ENCODE data around the gene GYPC.

Gene GYPC

DNA sequence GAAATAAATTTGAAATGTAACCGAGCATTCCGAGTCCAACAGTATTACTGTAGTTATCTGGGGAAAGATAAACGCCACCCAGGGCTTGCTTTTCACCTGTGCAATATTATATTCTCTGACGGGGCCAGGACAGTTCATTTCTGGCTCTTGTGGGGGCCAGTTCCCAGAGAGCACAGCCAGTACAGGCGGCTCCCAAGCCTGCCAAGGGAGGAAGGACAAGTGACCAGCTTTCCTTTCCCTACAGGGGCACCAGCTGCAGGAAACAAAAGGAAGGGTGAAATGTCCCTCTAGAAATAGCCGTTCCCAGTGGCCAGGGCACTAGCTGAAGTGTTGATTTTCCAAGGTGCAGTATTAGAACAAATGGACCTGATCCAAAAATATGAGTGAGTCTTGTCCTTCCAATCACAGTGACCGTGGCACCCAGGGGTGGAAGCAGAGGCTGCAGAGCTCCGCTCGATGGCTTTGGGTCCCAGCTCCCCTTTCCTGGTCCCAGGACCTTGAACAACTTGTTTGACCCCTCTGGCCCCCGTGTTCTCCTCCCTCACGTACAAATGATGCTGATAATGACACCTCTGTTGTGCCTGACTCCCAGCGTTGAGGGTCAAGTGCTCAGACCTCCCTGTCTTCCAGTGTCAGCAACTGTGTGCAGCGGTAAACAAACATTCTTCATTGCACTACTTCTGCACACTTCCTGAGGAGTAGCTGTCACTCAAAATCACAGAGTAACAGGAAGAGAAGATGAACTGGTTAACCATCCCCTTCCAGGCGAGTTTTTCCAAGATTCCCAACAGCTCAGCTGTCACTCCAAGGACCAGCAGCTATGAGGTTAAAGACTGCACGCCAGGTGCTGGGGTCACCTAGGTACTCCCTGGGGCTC, 40.9 kb downstream of the GYPC start:
- H3K27ac ChIP-seq (ENCODE audit: poor library complexity, severe bottlenecking), result no peak overlapping the region
- H3K36me3 ChIP-seq (ENCODE audit: low read depth), result no peaks in the 10 kb centered on the region
- no peaks in the 10 kb centered on the region for H3K9me3 ChIP-seq (ENCODE audit: severe bottlenecking)
- ATAC-seq (ENCODE audit: low read depth), result no peak
- TF ChIP-seq, protein P1, sequence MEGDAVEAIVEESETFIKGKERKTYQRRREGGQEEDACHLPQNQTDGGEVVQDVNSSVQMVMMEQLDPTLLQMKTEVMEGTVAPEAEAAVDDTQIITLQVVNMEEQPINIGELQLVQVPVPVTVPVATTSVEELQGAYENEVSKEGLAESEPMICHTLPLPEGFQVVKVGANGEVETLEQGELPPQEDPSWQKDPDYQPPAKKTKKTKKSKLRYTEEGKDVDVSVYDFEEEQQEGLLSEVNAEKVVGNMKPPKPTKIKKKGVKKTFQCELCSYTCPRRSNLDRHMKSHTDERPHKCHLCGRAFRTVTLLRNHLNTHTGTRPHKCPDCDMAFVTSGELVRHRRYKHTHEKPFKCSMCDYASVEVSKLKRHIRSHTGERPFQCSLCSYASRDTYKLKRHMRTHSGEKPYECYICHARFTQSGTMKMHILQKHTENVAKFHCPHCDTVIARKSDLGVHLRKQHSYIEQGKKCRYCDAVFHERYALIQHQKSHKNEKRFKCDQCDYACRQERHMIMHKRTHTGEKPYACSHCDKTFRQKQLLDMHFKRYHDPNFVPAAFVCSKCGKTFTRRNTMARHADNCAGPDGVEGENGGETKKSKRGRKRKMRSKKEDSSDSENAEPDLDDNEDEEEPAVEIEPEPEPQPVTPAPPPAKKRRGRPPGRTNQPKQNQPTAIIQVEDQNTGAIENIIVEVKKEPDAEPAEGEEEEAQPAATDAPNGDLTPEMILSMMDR (IDR thresholded peaks at IDR 0.05; ENCODE audit: poor library complexity, severe bottlenecking), result no peak
- H3K4me1 ChIP-seq (ENCODE audit: insufficient read depth, poor library complexity, severe bottlenecking), result no peaks in the 10 kb centered on the region
- DNase-seq (ENCODE audit: low spot score), result no peak
- no peaks in the 10 kb centered on the region for H3K27me3 ChIP-seq (ENCODE audit: insufficient read depth, poor library complexity, severe bottlenecking)
- no peak overlapping the region for H3K4me3 ChIP-seq (ENCODE audit: severe bottlenecking)

DNA sequence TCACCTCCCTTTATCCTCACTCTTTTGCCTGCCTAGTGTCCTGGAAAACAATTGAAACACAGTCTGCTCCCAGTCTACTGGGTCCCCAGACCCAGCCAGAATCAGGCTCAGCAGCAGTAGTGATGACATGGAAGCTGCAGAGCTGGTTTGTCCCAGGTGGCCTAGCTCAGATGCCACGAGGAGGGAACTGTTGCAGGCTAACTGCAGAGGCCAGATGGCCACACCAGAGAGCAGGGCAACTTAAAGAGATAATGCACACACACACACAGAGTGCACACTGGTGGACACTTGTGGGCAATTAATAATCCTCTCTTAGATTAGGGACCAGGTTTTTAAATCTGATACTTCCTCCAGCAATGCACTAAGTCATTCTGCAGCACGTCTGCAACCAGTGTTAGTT, 42.4 kb downstream of the GYPC start:
- H3K9me3 ChIP-seq (ENCODE audit: severe bottlenecking), result no peaks in the 10 kb centered on the region
- H3K4me1 ChIP-seq (ENCODE audit: insufficient read depth, poor library complexity, severe bottlenecking), result no peaks in the 10 kb centered on the region
- no peak overlapping the region for H3K27ac ChIP-seq (ENCODE audit: poor library complexity, severe bottlenecking)
- no peak overlapping the region for H3K4me3 ChIP-seq (ENCODE audit: severe bottlenecking)
- H3K27me3 ChIP-seq (ENCODE audit: insufficient read depth, poor library complexity, severe bottlenecking), result no peaks in the 10 kb centered on the region
- no peak for DNase-seq (ENCODE audit: low spot score)
- ATAC-seq (ENCODE audit: low read depth), result no peak
- no peaks in the 10 kb centered on the region for H3K36me3 ChIP-seq (ENCODE audit: low read depth)
- TF ChIP-seq, protein P1 (IDR thresholded peaks at IDR 0.05; ENCODE audit: poor library complexity, severe bottlenecking), result no peak

DNA sequence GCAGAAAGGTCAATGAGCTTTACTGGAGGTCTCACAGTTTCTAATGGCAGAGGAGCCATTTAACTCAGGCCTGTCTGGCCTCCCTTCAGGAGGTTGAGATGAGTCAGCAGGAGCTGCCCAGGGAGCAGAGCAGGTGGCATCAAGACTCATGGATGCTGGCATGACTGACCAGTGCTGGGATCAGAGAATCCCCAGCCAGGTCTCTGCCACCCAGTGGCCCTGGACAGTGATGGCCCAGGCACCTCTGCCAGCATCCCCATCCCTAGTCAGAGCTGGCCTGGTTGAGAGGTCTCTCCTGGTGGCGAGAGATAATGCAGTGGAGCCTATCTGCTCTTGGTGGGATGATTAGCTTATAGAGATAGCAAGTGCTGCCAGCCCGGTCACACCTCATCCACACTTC, 43.1 kb downstream of the GYPC start:
- Histone ChIP-seq H3K27ac (ENCODE audit: poor library complexity, severe bottlenecking) (no peak overlapping the region), H3K4me1 (ENCODE audit: insufficient read depth, poor library complexity, severe bottlenecking) (no peaks in the 10 kb centered on the region), H3K36me3 (ENCODE audit: low read depth) (no peaks in the 10 kb centered on the region), H3K27me3 (ENCODE audit: insufficient read depth, poor library complexity, severe bottlenecking) (no peaks in the 10 kb centered on the region), H3K9me3 (ENCODE audit: severe bottlenecking) (no peaks in the 10 kb centered on the region), H3K4me3 (ENCODE audit: severe bottlenecking) (no peak overlapping the region)
- ATAC-seq (ENCODE audit: low read depth) (no peak), DNase-seq (ENCODE audit: low spot score) (no peak)
- TF ChIP-seq, protein P1 (IDR thresholded peaks at IDR 0.05; ENCODE audit: poor library complexity, severe bottlenecking), result no peak

DNA sequence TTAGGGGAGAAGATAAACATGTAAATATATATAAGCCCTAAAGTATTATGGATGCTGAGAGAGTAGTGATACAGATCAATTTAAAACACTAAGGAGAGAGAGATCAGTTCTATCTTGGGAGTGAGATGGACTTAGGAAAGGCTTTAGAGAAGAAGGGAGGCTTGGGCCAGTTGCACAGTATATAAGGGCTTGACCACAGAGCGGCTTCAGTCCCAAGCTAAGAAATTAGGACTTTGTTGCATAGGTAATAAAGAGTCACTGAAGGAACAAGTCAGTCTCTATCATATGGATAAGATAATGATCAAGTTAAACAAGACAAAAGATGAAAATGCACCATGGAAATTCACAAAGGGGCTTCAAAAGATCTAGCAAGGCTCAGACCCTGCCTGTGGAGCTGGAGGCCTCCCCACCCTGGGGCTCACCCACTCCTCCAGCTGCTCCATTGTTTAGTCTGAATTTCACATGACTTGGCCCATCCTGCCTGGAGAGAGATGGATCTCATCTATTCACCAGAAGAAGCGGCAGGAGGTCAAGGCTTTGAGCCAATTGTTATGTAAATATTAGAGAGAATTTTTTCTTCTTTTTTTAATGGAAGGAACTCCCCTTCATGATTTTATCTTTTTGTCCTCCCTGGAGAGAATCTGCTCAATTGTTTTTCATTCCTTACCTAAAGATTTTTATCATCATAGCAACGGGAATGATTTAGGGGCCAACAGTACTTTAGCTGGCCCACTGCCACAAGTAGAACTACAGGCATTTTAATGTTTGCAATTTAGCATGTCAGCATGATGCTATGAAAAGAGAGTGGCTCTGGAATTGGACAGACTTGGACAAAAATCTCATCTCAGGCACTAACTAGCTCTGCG, 44.0 kb downstream of the GYPC start:
- no peak overlapping the region for H3K27ac ChIP-seq (ENCODE audit: poor library complexity, severe bottlenecking)
- H3K4me3 ChIP-seq (ENCODE audit: severe bottlenecking), result no peak overlapping the region
- no peaks in the 10 kb centered on the region for H3K4me1 ChIP-seq (ENCODE audit: insufficient read depth, poor library complexity, severe bottlenecking)
- ATAC-seq (ENCODE audit: low read depth) (no peak), DNase-seq (ENCODE audit: low spot score) (no peak)
- TF ChIP-seq, protein P1 (IDR thresholded peaks at IDR 0.05; ENCODE audit: poor library complexity, severe bottlenecking), result no peak
- no peaks in the 10 kb centered on the region for H3K9me3 ChIP-seq (ENCODE audit: severe bottlenecking)
- no peaks in the 10 kb centered on the region for H3K36me3 ChIP-seq (ENCODE audit: low read depth)
- H3K27me3 ChIP-seq (ENCODE audit: insufficient read depth, poor library complexity, severe bottlenecking), result no peaks in the 10 kb centered on the region

Measured in RWPE2 (cell line).